WERI-Rb-1 (cell line): ENCODE measurements around the gene LYST.

Source experiments
- DNase-seq: peaks from one replicate; pipeline ENCODE4 v3.0.0-alpha.2; 2020
- H3K27ac ChIP-seq: fragments of 250-450 bp; sonication (Bioruptor Pico); 2 replicates; pipeline ENCODE4 v1.5.1; 2020; ENCODE audit warnings: mild to moderate bottlenecking, moderate library complexity
- H3K27me3 ChIP-seq: fragments of 250-450 bp; sonication (Bioruptor Pico); 2 replicates; pipeline ENCODE4 v1.5.1; 2021; ENCODE audit warnings: mild to moderate bottlenecking, low read depth, moderate library complexity; ENCODE audit not compliant: insufficient read depth, severe bottlenecking
- H3K36me3 ChIP-seq: fragments of 250-450 bp; sonication (Bioruptor Pico); 2 replicates; pipeline ENCODE4 v1.5.1; 2020; ENCODE audit warnings: mild to moderate bottlenecking, moderate library complexity
- H3K4me3 ChIP-seq: 2 replicates; pipeline ENCODE4 v1.5.1; 2011; ENCODE audit warnings: low read depth, mild to moderate bottlenecking, control low read depth, low read length
- H3K9me3 ChIP-seq: fragments of 250-450 bp; sonication (Bioruptor Pico); 2 replicates; pipeline ENCODE4 v1.5.1; 2021; ENCODE audit warnings: mild to moderate bottlenecking, moderate library complexity; ENCODE audit not compliant: severe bottlenecking
- CTCF ChIP-seq: IDR thresholded peaks from 2 replicates; pipeline ENCODE4 v1.5.1; 2011; ENCODE audit warnings: low read depth, mild to moderate bottlenecking, control low read depth, inconsistent platforms, low read length

The LYST gene

GRCh38 chr1:235901461-235901860, 34.8 kb upstream of the LYST start:
- Histone ChIP-seq H3K27me3 (no peaks in the 10 kb centered on the region), H3K27ac (no peak overlapping the region), H3K4me3 (no peak overlapping the region), H3K36me3 (no peaks in the 10 kb centered on the region), H3K9me3 (no peaks in the 10 kb centered on the region)
- no peak for DNase-seq
- no peak for TF ChIP-seq CTCF

- no peak for DNase-seq
- Histone ChIP-seq H3K36me3 (no peaks in the 10 kb centered on the region), H3K27ac (no peak overlapping the region), H3K27me3 (no peaks in the 10 kb centered on the region), H3K9me3 (no peaks in the 10 kb centered on the region), H3K4me3 (no peak overlapping the region)
- no peak for TF ChIP-seq CTCF
Observed at GRCh38 chr1:235898126-235898525, 31.4 kb upstream of the LYST start.

- no peak for TF ChIP-seq CTCF
- Histone ChIP-seq H3K4me3 (no peak overlapping the region), H3K36me3 (no peaks in the 10 kb centered on the region), H3K27me3 (no peaks in the 10 kb centered on the region), H3K27ac (no peak overlapping the region), H3K9me3 (no peaks in the 10 kb centered on the region)
- DNase-seq, result no peak
Observed at GRCh38 chr1:235893840-235894239, 27.1 kb upstream of the LYST start.

GRCh38 chr1:235892734-235893413, 26.2 kb upstream of the LYST start:
- Histone ChIP-seq H3K27ac (no peak overlapping the region), H3K36me3 (no peaks in the 10 kb centered on the region), H3K4me3 (no peak overlapping the region), H3K9me3 (no peaks in the 10 kb centered on the region), H3K27me3 (no peaks in the 10 kb centered on the region)
- TF ChIP-seq CTCF, result no peak
- no peak for DNase-seq

GRCh38 chr1:235892202-235892601, 25.5 kb upstream of the LYST start:
- Histone ChIP-seq H3K27ac (no peak overlapping the region), H3K27me3 (no peaks in the 10 kb centered on the region), H3K36me3 (no peaks in the 10 kb centered on the region), H3K9me3 (no peaks in the 10 kb centered on the region), H3K4me3 (no peak overlapping the region)
- no peak for DNase-seq
- no peak for TF ChIP-seq CTCF

- Histone ChIP-seq H3K36me3 (no peaks in the 10 kb centered on the region), H3K4me3 (no peak overlapping the region), H3K27ac (no peak overlapping the region), H3K9me3 (no peaks in the 10 kb centered on the region), H3K27me3 (no peaks in the 10 kb centered on the region)
- no peak for TF ChIP-seq CTCF
- DNase-seq, result no peak
Observed at GRCh38 chr1:235888119-235888643, 21.5 kb upstream of the LYST start.
